ENCODE results near the gene GUCA1A.
"Not testable (repeated sequence)": the region's sequence is repeated elsewhere in the genome, so short reads cannot be mapped to it uniquely, and the experiment has no call there.

Gene GUCA1A

DNA sequence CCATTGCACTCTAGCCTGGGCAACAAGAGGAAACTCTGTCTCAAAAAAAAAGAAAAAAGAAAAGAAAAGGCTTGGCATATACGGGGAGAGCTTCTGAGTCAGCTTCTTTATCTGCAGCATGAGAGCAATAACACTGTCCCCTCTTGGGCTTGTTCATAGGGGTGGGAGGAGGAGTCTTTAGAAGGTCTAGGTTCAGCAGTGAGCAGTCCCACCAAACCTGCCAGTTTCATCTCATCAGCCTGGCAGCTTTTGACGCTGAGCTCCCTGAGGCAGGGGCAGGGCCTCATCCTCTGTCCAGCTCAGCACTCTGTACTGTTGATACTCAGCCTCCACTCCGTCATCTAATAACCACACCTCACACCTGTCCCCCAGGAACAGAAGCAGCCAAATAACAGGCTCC is 25.1 kb upstream of the GUCA1A start:
- DNase-seq, result no peak

DNA sequence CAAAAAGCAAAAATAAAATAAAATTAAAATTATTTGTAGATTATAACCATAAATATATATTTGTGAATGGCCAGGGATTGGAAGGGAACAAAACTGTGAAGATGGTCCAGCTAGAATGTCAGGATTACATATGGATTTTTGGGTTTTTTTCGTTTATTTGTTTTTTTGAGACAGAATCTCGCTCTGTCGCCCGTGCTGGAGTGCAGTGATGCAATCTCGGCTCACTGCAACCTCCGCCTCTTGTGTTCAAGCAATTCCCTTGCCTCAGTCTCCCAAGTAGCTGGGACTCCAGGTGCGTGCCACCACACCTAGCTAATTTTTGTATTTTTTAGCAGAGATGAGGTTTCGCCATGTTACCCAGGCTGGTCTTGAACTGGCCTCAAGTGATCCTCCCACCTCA is 22.9 kb upstream of the GUCA1A start:
- DNase-seq, result no peak

DNA sequence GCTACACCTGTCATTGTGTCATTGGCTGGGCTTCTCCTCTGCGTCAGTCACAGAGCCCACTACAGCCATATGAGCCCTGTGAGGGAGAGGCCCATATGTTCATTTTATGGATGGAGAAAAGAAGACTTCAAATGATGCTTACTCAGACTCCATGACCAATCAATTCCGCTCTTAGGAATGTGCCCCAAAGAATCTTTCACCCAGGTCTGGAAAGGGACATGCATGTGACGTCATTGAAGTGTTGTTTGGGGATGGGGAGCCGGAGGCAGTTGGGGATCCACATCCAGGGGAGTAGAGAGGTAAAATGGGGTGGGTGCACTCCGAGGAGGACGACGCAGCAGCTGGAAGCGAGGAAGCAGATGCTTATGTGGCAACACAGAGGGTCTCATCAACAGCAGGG is 21.1 kb upstream of the GUCA1A start:
- DNase-seq, result no peak

DNA sequence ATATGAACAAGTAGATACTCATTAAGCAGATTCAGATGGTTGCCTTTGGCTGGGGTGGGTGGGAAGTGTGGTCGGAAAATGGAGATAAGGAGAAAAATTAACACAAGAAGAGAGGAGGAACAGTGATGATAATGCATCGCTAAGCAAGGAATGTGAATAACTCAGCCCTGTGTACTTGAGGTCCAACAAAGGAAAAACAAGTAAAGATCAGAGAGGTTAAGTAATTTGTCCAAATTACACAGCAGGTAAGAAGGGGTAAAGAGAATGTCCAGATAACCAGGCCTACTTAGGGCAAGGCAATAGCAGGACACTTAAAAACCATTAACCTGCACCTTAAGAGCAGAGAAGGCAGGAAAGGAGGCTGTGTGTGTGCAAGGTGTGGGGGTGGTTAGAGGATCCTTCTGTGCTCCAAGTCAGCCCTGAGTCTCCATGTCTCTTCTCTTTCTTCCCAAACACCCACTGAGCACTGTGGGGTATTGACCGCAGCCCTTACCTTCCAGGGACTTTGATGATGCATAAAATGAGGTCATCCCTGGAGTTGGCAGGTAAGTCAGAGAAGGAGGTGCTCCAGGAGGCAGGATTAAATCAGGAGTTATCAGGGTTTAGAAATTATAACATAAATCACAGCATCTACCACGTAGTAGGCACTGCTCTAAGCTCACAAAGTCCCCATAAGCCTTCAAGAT is 20.5 kb upstream of the GUCA1A start:
- DNase-seq, result not testable (repeated sequence)

DNA sequence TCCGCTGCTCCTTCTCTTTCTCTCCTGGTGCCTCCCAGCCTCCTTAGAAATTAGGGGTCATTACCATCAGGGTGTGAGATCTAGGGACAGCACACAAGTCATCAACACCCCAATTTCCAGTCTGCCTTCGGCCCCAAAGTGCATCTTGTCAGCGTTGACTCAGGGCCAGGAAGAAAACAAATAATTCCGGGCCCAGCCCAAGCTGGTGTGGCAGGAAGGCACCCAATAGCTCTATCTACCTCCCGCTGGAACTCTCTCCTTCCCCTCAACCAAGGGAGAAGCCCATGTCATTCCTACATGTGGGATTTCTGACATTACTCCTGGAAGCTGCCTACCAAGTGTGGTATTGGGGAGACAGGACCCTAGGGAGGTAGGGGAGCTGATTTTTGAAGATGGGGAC is 19.2 kb upstream of the GUCA1A start:
- no peak for DNase-seq

DNA sequence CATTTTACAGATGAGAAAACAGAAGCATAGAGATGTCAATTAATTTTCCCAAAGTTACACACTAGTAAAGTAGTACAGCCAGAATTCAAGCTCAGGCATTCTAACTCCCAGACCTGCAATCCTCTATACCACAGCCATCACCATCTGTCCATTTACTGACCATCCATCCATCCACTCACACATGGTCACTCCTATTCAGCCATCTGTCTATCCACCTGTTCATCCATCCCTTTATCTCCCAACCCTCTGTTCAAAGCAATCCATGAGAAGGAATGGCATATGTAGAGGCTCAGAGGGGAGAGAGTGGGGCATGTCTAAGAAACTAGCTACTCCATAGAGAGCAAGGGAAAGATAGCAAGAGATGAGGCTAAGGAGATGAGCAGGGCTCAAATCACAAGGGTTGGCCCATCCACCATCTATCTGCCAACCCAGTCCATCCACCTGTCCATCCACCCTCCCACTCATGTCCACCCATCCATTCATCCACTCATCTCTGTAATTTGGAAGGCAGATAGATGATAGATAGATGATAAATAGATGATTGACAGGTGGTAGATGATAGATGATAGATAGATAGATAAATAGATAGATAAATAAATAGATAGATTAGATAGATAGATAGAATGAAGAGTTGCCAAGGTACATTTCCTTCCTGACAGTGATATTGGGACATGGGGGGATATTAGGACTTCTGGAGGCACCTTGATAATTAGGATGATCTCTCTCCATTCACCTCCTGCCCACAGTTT is 18.5 kb upstream of the GUCA1A start:
- DNase-seq, result no peak

DNA sequence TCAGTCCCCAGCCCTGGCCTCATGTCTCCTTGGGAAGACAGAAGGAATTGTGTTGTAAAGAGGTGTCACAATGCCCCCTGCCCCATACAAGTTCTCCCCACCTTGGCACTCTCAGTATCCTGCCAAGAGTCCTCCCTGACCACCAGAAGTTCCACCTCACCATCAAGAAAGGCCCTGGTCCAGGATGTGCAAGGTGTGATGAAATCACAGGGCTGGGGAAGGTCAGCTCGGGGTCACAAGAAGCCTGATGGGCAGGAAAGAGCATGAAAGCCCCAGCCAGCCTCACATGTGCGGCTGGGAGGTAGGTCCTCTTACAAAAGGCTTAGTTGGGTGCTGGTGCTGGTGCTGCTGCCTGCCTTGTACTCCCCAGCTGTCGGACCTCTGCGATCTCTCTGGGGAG is 17.9 kb upstream of the GUCA1A start:
- DNase-seq, result no peak

DNA sequence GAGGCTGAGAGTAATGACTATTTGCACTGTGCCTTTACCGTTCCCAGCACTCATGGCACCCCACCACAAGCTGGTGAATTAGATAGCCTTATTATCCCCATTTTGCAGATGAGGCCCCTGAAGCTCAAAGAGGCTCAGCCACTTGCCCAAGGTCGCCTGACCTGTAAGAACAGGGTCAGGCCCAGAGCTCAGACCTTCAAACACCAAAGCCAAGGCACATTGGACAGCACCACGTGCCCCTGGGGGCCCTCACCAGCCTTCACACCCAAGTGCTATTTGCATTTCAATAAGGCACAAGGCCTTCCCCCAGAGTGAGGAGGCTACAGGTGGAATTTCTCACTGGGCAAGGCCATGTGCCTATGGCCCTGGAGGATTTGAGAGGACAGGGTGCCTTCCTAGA is 16.5 kb upstream of the GUCA1A start:
- no peak for DNase-seq

DNA sequence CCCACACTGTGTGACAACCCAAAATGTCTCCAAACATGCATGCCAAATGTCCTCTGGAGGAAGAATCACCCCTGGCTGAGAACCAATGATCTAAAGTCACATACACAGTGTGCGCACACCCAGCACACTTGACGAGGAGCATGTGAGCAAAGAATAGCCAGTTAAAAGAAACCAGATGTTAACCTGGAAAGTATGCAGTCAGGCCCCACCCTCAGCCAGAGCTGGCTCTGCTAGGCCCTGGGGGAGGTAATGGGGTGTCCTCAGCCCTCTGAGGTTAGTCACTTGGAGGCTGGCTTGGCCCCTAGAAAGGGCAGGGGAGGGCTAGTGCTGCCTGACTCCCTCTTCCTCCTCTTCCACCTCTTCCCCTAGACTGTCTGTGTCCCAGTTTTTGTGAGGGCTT is 15.2 kb upstream of the GUCA1A start:
- DNase-seq, result no peak

DNA sequence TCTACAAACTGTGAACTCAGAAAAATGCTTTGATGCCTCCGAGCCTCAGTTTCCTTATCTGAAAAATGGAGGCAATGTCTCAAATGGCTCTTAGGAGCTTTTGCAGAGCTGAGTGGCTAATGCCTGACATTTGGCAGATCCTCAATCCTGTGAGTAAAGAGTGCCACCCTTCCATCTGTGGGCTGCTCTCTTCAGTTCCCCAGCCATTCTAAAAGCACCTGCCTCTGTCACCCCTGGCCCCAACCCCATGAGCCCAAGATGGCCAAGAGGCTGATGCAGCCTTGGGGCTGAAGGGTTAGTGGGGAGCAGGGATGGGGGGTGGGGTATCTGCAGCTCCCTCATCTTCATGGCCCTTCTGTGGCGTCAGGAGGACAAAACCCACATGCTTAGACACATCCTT is 14.5 kb upstream of the GUCA1A start:
- no peak for DNase-seq

DNA sequence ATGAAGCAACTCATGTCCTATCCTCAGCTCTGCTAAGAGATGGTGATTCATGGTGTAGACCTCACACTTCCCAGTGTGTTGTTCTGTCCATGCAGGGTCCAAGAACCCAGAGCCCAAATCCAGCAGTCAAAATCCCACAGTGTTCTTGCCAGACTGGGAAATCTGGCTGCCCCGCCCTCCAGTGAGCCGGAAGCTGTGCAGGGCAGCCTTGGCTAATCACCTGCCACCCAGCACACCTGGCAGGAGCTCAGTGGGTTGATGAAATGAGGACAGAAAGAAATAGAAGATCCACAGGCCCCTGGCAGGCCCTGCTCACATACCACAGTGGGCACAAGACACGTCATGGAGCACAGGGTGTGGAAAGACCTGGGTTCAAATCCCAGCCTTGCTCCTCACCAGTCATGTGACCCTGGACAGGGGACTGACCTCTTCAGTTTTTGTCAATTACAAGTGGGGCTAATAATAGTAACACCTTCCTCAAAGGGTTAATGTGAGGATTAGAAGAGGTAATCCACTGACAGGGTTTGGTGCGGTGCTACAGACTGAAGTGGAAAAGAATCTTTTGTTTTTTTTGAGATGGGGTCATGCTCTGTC is 13.6 kb upstream of the GUCA1A start:
- no peak for DNase-seq

DNA sequence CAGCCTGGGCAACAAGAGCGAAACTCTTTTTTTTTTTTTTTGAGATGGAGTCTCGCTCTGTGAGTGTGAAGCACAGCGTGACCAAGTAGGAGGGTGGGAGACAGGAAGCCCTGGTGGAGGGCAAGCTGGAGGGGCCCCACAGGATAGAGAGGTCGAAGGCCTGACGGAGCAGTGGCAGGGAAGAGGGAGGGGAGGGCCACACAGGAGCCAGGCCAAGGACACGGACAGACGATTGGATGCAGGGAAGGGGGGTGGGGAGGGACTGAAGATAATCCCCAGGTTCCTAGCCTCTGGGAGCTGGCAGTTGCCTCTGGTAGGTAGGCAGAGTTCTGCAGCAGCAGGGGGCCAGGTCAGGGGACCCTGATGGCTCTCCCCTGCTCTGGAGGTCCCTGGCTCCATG is 10.8 kb upstream of the GUCA1A start:
- no peak for DNase-seq

DNA sequence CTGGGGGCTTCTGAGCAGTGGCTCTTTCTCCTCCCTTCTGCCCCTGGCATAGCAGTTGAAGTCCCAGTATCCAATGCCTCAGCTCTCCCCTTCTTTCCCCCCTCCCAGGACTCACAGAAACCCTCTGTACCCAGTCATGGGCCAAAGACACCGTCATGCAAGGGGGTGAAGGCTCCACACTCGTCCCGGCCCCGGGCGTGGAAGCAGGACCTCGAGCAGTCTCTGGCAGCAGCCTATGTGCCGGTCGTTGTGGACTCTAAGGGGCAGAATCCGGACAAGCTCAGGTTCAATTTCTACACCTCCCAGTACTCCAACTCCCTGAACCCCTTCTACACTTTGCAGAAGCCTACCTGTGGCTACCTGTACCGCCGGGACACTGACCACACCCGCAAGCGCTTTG is 10.4 kb upstream of the GUCA1A start:
- no peak for DNase-seq

DNA sequence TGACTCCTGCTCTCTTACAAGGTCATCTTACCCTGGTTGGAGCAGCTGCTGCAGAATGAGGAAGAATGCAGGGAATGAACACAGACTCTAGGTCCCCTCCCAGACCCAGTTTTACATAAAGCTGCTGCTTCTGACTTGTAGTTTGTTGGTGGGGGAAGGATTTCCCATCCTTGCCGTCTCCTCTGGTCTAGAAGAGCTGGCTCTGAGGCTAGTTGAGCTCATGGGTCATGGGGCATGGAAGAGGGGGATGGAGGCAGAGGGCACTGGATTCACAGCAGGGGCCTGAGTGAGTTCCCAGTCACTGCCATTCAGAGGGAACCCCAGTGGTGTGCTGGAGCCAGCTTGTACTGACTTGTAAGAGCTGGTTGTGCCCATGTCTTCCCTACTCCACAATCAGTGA is 9.2 kb upstream of the GUCA1A start:
- DNase-seq, result peak; percentile 25 to 39

DNA sequence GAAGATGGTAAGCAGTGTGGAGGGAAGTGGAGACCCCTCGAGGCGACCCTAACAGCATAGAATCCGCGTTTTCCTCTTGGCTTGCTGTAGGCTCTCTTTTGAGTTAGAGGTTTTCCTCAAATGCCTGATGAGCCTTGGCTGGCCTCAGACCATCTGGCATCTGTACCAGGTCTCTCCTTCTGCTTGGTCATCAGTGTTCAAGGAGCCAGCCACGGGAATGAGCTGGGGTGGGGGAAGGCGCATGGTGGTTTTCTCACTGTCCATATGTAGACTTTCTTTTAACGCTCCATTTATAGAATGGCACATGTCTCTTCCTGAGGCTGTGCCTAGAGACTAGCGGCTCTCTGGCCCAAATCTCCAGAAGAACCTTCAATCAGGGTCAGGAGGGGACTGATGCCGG is 8.1 kb upstream of the GUCA1A start:
- DNase-seq, result no peak

DNA sequence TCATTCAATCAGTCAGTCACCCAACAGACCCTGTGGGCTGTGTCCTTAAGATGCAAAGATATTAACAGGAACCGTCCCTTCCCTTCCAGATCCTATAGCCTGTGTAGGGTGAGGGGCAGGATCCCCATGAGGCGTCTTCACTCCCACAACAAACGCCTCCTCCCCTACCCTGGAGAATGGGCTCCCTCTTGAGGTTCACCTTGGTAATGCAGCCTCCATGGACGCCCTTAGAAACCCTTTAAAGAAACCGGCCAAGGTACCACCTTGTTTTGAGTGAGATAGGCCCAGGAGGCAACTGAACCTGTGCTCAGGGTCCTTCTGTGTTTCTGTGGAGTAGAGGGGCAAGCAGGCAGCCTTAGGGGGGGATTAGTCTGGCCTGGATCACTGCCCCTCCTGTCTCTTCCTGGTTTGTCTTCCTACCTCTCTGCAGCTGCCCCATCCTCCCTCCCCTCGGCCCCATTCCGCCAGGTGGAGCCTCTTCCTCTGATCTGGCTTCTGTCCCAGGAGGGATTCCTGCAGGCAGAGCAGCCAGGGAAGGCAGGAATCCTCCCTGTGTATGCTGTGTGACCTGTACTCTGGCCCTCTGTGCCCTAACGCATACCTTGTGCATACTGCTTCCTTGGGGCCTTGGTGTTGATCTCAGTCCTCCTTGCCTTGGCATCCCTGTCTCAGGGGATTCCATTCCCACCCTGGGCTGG is 6.6 kb upstream of the GUCA1A start:
- DNase-seq, result peak; percentile 25 to 92

DNA sequence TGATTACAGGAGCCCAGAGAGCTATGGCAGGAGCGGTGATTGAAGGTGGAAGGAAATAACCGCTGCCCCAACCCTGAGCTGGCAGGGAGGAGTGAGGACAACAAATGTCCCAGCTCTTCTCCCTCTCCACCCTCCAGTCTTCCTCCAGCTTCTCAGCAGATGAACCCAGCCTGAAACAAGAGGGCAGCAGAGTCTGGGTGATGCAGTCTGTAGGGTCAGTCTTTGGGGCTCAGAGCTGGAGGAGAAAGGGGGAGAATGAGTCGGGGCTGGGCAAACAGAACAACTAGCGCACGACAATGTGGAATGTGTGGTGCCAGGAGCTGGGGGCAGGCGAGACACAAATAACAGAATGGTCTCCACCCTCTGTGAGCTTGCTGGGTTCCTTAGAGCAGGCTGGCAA is 4.5 kb upstream of the GUCA1A start:
- DNase-seq, result no peak

DNA sequence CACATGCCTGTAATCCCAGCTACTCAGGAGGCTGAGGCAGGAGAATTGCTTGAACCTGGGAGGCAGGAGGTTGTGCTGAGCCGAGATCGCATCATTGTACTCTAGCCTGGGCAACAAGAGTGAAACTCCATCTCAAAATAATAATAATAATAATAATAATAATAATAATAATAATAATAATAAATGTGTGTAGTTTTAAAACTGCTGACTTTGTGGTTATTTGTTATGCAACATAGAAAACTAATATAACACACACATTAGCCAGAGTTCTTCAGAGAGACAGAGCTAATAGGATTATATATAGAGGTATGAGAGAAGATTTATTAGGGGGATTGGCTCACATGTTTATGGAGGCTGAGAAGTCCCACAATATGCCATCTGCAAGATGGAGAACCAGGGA is 3.4 kb upstream of the GUCA1A start:
- DNase-seq, result not testable (repeated sequence)

DNA sequence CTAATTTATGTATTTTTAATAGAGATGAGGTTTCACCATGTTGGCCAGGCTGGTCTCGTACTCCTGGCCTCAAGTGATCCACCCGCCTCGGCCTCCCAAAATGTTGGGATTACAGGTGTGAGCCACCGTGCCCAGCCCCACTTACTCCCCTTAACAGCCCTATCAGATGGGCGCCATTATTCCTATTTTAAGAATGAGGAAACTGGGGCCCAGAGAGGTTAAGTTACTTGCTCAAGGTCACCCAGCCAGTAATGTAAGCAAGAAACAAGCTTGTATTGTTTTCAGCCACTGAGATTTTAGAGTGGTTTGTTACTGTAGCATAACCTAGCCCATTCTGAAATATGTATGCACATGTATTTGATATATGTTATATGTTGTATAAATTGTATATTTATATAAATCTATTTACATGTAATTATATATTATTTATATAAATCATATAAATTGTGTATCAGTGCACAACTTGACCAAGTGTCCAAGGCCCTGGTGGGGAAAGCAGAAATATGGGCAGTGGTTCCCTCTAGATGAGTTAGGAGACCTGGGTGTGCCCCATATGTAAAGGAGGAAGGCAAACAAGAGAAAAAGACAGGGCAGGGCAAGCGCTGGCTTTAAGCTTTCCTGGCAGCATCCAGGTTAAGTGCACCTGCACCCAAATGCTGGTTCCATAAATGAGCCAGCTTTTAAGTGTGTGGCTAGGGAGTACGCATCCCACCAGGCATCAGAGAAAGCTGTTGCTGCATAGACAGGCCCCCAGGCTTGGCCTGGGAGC is 1.2 kb upstream of the GUCA1A start:
- no peak for DNase-seq

DNA sequence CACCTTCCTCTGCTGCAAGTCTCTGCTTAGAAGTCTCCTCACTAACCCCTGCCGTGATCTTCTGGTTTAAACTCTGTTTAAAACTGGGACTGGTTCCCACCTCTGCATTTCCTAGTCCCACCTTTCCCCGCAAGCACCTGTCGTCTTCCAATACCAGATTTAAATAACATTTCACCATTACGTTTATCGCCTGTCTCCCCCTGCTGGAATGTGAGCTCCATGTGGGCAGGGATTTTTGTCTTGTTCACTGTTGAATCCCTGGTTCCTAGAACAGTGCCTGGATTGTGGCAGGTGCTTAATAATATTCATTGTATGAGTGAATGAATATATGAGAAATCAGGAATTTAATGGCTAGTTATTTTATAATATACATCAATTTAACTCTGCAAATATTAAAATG is 2.7 kb downstream of the GUCA1A start:
- DNase-seq, result no peak

DNA sequence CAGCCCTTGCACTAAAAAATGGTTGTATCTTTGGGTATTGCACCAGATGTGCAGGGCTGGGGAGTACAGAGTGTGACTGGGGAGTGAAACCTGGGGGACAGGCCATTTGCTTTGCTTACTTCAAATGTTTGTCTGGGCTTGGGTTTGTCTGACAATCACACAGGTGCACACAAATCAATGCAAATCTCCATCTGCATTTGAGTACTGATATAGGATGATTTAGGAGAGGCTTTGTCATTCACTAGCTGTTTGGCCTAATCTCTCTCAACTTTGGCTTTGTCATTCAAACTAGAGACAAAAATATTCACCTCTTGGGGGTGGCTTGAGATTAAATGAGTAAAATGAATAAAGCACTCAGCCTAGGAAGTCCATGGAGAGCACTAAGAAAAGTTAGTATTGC is 3.8 kb downstream of the GUCA1A start:
- DNase-seq, result no peak

DNA sequence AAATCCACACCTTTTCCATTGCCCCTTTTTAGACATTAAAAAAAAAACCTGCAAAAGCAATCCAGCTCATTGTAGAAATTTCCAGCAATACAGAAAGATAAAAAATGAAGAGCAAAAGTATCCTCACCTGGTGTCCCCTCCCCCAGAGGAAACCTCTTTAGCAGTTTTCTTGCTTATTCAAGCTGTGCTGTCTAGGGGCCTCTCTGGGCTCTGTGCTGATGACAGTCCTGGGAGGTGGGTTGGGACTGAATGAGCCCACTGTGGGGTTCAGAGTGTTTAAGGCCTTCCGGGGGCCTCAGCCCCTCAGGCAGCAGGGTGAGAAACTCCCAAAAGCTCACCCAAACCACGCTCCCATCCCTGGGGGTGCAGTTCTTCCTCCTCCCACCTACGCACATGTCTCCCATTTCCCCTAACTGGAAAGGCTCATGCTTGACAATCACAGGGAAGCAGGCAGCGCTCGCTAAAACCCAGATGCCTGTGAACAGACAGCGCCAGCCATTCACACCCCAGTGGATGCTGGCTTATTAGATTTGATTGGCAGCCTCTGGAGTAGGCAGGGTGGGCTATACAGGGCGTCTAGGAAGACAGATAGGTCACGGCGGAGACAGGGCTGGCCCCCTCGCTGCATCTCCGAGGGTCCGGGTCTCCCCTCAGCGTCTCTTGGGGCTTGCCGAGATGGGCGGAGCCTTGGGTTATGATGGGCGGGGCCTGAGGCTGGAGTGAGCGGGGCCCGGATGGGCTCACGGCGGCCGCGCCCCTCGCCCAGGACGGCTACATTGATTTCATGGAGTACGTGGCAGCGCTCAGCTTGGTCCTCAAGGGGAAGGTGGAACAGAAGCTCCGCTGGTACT is 4.6 kb downstream of the GUCA1A start:
- DNase-seq, result peak; percentile 4 to 7
